ENCODE results near the gene TDP1.

DNA sequence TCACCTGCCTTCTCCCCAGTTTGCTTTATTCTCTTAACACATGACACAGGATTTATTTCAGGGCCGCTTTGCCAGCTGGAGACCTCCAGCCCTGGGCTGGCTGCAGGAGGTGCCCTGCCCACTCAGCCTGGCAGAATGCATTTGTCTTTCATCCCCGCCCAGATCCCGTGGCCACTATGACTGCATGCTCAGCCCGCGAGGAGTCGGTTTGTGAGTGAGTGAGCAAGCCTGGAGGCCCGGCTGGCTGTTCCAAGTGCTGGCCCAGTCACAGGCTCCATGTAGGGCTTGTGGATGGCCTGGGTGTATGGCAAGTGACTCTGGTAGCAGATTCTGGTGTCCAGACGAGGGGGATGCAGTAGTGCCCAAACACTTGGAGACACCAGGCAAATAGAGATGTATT is 2.1 kb downstream of the TDP1 start:
- TF ChIP-seq, protein P1, sequence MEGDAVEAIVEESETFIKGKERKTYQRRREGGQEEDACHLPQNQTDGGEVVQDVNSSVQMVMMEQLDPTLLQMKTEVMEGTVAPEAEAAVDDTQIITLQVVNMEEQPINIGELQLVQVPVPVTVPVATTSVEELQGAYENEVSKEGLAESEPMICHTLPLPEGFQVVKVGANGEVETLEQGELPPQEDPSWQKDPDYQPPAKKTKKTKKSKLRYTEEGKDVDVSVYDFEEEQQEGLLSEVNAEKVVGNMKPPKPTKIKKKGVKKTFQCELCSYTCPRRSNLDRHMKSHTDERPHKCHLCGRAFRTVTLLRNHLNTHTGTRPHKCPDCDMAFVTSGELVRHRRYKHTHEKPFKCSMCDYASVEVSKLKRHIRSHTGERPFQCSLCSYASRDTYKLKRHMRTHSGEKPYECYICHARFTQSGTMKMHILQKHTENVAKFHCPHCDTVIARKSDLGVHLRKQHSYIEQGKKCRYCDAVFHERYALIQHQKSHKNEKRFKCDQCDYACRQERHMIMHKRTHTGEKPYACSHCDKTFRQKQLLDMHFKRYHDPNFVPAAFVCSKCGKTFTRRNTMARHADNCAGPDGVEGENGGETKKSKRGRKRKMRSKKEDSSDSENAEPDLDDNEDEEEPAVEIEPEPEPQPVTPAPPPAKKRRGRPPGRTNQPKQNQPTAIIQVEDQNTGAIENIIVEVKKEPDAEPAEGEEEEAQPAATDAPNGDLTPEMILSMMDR (IDR thresholded peaks at IDR 0.05): no peak
- TF ChIP-seq POLR2A (IDR thresholded peaks at IDR 0.05): no peak
